Suprapubic skin (tissue), 4 donors: ENCODE data around the gene GRIK4. TPM values are rescaled to one million over a fixed set of nuclear protein-coding genes. Genes with fewer than 3 reads are reported as not detected.
A peak's percentile ranks its signal among the peaks of the same experiment; 100 is the strongest.

Source experiments
- DNase-seq, 2 donors: peaks; one replicate each; pipeline ENCODE4 v3.0.0-alpha.2; 2019; ENCODE audit warnings: low spot score in 2 of 2
- H3K27ac ChIP-seq: fragments of 200-600 bp; sonication (generic); one replicate; pipeline ENCODE4 v1.5.1; 2019
- H3K27me3 ChIP-seq: fragments of 200-600 bp; sonication (generic); one replicate; pipeline ENCODE4 v1.5.1; 2019
- H3K36me3 ChIP-seq: fragments of 200-600 bp; sonication (generic); one replicate; pipeline ENCODE4 v1.5.1; 2019
- H3K4me1 ChIP-seq: fragments of 200-600 bp; sonication (generic); one replicate; pipeline ENCODE4 v1.5.1; 2019
- H3K4me3 ChIP-seq: fragments of 200-600 bp; sonication (generic); one replicate; pipeline ENCODE4 v1.5.1; 2019; ENCODE audit warnings: mild to moderate bottlenecking
- H3K9me3 ChIP-seq: fragments of 200-600 bp; sonication (generic); one replicate; pipeline ENCODE4 v1.5.1; 2019
- CTCF ChIP-seq, 2 donors: fragments of 200-600 bp in 1 of 2; fragments of 450-650 bp in 1 of 2; sonication (generic) in 1 of 2; IDR thresholded peaks; one replicate each; pipeline ENCODE4 v1.5.1; 2016 to 2019; ENCODE audit warnings: antibody characterized with exemption in 2 of 2, mild to moderate bottlenecking in 1 of 2, moderate library complexity in 1 of 2
- EP300 ChIP-seq: sonication (generic); formaldehyde crosslinking; IDR thresholded peaks from one replicate; pipeline ENCODE4 v1.6.1; 2017; ENCODE audit warnings: antibody characterized with exemption
- POLR2A ChIP-seq, 2 donors: fragments of 450-650 bp; IDR thresholded peaks; one replicate each; pipeline ENCODE4 v1.6.1; 2017; ENCODE audit warnings: antibody characterized with exemption in 2 of 2, mild to moderate bottlenecking in 2 of 2, moderate library complexity in 2 of 2
- POLR2AphosphoS5 ChIP-seq, 3 donors: sonication (generic); formaldehyde crosslinking; IDR thresholded peaks; one replicate each; pipeline ENCODE4 v1.6.1; 2017; ENCODE audit warnings: antibody characterized with exemption in 3 of 3
- WGBS: methylation state at CpG from one replicate; pipeline ENCODE4 v1.1.5; 2018; 5-methylcytosine and 5-hydroxymethylcytosine counted together
- total RNA-seq, 4 donors: library from RNA; depleted of rRNA; stranded (reverse); fragments of >200 nt; gene quantifications; one replicate each; pipeline ENCODE4 v1.1.0, GENCODE V29; 2016

GRIK4 gene
- total RNA-seq, 4 donors from 2014 or later: 0.24 TPM; not detected in 3

GRCh38 chr11:120880498-120881175 lies 369.1 kb downstream of the GRIK4 start:
- Histone ChIP-seq H3K27ac (no peak overlapping the region), H3K9me3 (no peaks in the 10 kb centered on the region), H3K4me1 (peaks cover 22% of the 10 kb centered on the region), H3K36me3 (no peaks in the 10 kb centered on the region), H3K27me3 (peaks cover 15% of the 10 kb centered on the region), H3K4me3 (no peak overlapping the region)
- 76% methylated on average over 6 of the region's 6 CpGs for WGBS
- DNase-seq: no peak
- TF ChIP-seq POLR2A (IDR thresholded peaks at IDR 0.05) (no peak), CTCF (IDR thresholded peaks at IDR 0.05) (no peak), POLR2AphosphoS5 (IDR thresholded peaks at IDR 0.05) (no peak), EP300 (no peak)

- H3K27me3 ChIP-seq: peaks cover 15% of the 10 kb centered on the region
- H3K4me1 ChIP-seq: peaks cover 22% of the 10 kb centered on the region
- H3K9me3 ChIP-seq: no peaks in the 10 kb centered on the region
- TF ChIP-seq CTCF (IDR thresholded peaks at IDR 0.05): no peak
- TF ChIP-seq POLR2AphosphoS5 (IDR thresholded peaks at IDR 0.05): no peak
- TF ChIP-seq EP300: no peak
- TF ChIP-seq POLR2A (IDR thresholded peaks at IDR 0.05): no peak
- H3K4me3 ChIP-seq: no peak overlapping the region
- WGBS: 55% methylated on average over 4 of the region's 4 CpGs
- no peaks in the 10 kb centered on the region for H3K36me3 ChIP-seq
- no peak overlapping the region for H3K27ac ChIP-seq
- no peak for DNase-seq
These were observed 370.0 kb downstream of the GRIK4 start for GRCh38 chr11:120881596-120881995.

- TF ChIP-seq CTCF (IDR thresholded peaks at IDR 0.05) (no peak), POLR2AphosphoS5 (IDR thresholded peaks at IDR 0.05) (no peak)
- Histone ChIP-seq H3K9me3 (no peaks in the 10 kb centered on the region), H3K27me3 (peaks cover 15% of the 10 kb centered on the region), H3K36me3 (no peaks in the 10 kb centered on the region), H3K27ac (no peak overlapping the region), H3K4me3 (no peak overlapping the region), H3K4me1 (peaks cover 22% of the 10 kb centered on the region)
- no peak for DNase-seq
- 50% methylated on average over 7 of the region's 7 CpGs for WGBS
These were observed 370.6 kb downstream of the GRIK4 start for GRCh38 chr11:120882175-120882574.

- Histone ChIP-seq H3K9me3 (no peaks in the 10 kb centered on the region), H3K27ac (peak overlapping the region; percentile 22), H3K4me3 (no peak overlapping the region), H3K36me3 (no peaks in the 10 kb centered on the region), H3K27me3 (peaks cover 13% of the 10 kb centered on the region), H3K4me1 (peaks cover 22% of the 10 kb centered on the region)
- TF ChIP-seq POLR2A (IDR thresholded peaks at IDR 0.05): no peak
- no peak for TF ChIP-seq EP300
- no peak for TF ChIP-seq CTCF (IDR thresholded peaks at IDR 0.05)
- no peak for TF ChIP-seq POLR2AphosphoS5 (IDR thresholded peaks at IDR 0.05)
- 18% methylated on average over 9 of the region's 9 CpGs for WGBS
- DNase-seq: no peak
These were observed 372.0 kb downstream of the GRIK4 start for GRCh38 chr11:120883404-120884080.

- H3K36me3 ChIP-seq: no peaks in the 10 kb centered on the region
- TF ChIP-seq EP300 (no peak), POLR2A (IDR thresholded peaks at IDR 0.05) (no peak), CTCF (IDR thresholded peaks at IDR 0.05) (no peak), POLR2AphosphoS5 (IDR thresholded peaks at IDR 0.05) (no peak)
- no peak overlapping the region for H3K27ac ChIP-seq
- DNase-seq: no peak
- H3K4me1 ChIP-seq: peaks cover 22% of the 10 kb centered on the region
- no peaks in the 10 kb centered on the region for H3K9me3 ChIP-seq
- H3K4me3 ChIP-seq: no peak overlapping the region
- WGBS: 59% methylated on average over 20 of the region's 20 CpGs
- H3K27me3 ChIP-seq: peaks cover 13% of the 10 kb centered on the region
These were observed 372.8 kb downstream of the GRIK4 start for GRCh38 chr11:120884154-120885020.
